OCI-LY7 (cell line): ENCODE measurements around the gene NT5M.

Source experiments
- EZH2phosphoT487 ChIP-seq: fragments of 200-600 bp; sonication (generic); IDR thresholded peaks from 2 replicates; pipeline ENCODE4 v1.6.1; 2018; ENCODE audit warnings: low read depth, borderline replicate concordance, mild to moderate bottlenecking, mixed run types, antibody characterized with exemption, low read length, moderate library complexity, mixed read lengths
- TF ChIP-seq, protein P1 (sequence below): fragments of 200-600 bp; sonication (generic); conservative IDR thresholded peaks from 2 replicates; pipeline ENCODE4 v1.5.1; 2014; ENCODE audit warnings: mild to moderate bottlenecking, antibody characterized with exemption, low read length, moderate library complexity, mixed read lengths

DNA sequence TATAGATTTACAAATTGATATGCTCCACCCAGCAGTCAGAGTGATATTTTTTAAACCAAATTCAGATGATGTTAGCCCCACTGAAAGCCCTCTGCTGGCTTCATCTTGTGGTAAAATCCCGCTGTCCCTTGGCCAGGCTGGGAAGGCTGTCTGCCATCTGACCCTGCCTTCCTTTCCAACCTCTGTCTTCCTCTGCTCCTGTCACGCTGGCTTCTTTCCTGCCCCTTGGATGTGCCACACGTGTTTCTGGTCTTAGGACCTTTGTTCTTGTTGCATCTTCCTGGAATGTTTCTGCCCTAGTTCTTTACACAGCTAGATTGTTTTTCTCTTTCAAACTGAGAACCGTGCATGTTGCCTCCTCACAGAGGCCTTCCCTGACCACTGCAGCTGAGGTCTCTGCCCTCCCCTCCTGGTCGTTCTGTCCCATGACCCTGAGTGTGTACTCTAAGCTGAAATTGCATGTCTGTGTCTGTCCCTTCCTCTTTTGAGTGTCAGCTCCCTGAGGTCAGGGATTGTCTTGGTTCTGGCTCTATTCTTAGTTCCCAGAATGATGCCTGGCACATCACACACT lies 11.4 kb downstream of the NT5M start:
- TF ChIP-seq, protein P1, sequence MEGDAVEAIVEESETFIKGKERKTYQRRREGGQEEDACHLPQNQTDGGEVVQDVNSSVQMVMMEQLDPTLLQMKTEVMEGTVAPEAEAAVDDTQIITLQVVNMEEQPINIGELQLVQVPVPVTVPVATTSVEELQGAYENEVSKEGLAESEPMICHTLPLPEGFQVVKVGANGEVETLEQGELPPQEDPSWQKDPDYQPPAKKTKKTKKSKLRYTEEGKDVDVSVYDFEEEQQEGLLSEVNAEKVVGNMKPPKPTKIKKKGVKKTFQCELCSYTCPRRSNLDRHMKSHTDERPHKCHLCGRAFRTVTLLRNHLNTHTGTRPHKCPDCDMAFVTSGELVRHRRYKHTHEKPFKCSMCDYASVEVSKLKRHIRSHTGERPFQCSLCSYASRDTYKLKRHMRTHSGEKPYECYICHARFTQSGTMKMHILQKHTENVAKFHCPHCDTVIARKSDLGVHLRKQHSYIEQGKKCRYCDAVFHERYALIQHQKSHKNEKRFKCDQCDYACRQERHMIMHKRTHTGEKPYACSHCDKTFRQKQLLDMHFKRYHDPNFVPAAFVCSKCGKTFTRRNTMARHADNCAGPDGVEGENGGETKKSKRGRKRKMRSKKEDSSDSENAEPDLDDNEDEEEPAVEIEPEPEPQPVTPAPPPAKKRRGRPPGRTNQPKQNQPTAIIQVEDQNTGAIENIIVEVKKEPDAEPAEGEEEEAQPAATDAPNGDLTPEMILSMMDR: no peak
- TF ChIP-seq EZH2phosphoT487: no peak
